GM03348 (cell line): ENCODE measurements around the gene HID1.
"Not testable (repeated sequence)": the region's sequence is repeated elsewhere in the genome, so short reads cannot be mapped to it uniquely, and the experiment has no call there.

Source experiments
- DNase-seq: peaks from one replicate; pipeline ENCODE4 v3.0.0; 2012; ENCODE audit warnings: low spot score

HID1 gene

DNA sequence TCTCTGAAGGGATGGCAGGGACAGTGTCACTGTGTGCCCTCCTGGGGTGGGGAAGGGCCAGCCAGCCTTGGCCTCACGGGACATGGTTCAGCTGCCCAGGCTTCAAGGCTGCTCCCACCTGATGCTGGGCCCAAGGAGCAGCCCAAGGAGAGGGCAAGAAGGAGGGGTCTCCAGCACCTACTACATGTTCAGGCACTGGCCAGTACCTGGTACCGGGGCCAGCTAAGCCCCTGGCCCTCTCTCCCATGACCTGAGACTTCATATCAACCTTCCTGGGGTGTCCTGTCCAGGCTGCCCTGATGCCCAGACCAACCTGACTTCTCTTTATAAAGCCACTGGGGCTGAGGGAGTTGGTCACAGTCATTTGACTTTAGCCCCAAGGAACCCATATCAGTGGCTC lies 50.8 kb downstream of the HID1 start:
- DNase-seq, result no peak

DNA sequence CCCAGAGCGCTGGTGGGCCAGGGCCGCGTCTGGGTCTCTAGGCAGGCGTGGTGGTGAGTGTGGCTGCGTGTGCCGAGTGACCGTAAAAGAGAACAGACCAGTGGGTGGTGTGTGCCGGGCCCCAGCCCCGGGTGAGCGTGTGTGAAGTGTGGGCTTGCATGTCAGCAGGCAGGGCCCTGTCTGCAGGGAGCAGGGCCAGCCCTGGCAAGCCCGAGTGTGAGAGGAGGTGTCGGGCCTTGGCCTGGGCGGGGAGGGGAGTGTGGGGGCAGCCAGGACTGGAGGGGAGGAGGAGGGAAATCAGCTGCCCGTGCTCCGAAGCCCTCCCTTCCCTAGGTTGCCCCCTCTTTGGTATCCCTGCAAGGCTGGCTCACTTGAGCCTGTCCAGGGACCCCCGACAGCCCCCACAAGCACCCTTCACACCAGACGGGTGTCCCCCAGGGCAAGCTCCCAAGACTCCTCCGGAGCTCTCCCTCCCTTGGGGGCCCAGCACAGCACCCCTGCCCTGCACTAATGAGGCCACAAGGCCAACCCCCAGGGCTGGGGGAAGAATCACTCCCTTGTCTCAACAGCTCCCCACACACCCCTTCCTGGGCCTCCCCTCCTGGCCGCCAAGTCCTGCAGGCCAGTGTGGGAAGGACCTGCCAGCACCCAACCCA lies 51.4 kb downstream of the HID1 start:
- no peak for DNase-seq

DNA sequence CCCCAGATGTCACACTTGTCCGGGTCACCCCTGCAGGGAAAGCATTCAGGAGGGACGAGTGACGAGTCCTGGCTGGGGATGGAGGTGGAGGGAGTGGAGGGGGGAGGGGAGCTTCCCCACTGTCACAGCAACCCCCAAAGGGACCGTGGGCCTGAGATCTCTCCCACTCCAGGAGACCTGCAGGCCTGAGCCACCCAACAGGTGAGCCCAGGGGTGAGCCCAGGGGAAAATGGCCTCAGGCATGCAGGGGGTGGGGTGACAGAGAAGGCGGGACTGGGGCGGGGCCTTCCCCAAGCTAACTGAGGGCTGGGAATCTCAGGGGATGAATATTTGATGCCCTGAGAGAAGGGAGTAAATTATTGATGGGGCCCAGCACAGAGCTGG lies 51.9 kb downstream of the HID1 start:
- no peak for DNase-seq

DNA sequence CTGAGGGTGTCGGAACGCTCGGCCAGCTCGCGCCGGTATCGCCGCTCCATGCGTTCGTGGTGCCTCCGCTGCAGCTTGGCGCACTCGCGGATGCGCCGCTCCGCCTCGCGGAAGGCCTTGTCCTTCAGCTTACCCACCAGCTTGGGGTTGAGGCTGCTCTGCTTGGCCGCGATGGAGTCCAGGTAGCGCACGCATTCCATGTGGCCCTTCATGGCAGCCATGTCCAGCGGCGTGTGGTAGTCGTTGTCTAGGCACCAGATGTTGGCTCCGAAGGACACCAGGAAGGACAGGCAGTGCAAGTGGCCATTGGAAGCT lies 52.3 kb downstream of the HID1 start:
- DNase-seq, result no peak

DNA sequence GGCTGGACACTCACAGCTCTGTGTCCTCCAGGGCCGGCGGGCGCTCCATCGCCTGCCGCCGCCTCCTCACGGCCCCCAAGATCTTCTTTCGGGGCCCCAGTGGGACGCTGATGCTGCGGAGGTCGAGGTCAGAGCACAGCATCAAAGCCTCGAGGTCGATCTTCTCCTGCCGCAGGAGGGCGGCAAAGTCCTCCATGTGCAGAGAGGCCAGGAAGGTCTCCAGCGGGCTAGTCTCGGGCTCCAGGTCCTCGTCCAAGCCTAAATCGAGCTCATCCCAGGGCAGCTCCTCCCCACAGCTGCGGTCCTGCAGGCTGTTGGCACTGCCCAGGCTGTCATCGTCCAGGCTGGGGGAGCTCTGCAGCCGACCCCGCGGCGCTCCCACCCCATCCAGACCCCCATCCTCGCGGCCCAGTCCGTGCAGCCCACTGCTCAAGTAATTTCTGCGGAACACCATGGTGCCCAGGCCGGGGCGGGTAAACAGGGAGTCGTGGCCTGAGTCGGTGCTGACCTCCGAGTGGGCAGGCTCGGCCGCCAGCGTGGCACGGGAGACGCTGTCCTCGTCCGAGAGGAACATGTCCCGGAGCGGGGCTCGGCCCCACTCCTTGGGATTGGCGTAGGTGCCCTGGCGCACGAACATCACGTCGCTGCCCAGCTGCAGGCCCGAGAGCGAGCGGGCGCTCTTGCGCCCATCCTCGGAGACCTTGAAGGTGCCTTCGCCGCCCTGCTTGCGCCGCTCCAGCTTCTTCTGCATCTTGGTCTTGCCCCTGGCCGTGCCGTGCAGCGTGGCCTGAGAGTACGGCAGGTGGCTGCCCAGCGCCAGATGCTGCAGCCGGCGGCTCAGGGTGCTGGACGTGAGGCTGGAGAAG lies 52.9 kb downstream of the HID1 start:
- no peak for DNase-seq

DNA sequence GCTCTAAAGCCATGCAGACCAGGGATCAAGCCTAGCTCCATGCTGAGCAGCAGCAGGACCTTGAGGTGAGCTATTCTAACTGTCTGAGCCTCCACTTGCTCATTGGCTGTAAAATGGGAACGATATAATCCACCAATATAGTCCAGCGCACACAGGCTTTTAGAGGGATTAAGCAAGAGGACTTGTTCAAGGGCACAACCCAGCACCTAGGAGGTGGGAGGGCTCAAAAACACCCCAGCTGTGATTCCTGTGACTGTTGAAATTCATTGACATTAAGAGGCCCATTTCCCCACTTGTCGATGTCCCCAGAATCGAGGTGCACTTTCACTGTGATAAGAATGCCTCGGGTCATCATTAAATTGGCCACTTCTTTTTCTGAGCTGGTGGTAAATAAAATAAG lies 53.7 kb downstream of the HID1 start:
- no peak for DNase-seq

DNA sequence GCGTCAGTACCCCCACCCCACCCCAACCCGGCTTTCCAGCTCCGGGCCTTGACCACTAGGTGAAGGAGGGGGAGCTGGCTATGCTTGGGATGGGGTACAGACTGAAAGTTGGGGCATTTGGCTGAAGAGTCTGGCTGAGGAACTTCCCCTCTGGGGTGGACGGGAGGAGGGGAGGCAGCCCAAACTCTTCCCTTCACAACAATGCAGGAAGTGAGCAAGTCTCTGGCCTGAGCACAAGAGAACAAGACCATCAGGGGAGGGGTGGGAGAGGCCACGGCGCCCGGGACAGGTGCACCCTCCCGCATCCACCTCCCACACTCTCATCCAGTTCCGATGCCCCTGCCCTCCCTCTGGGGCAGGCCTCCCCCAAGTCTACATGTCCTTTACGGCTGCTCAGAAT lies 55.1 kb downstream of the HID1 start:
- DNase-seq, result no peak

DNA sequence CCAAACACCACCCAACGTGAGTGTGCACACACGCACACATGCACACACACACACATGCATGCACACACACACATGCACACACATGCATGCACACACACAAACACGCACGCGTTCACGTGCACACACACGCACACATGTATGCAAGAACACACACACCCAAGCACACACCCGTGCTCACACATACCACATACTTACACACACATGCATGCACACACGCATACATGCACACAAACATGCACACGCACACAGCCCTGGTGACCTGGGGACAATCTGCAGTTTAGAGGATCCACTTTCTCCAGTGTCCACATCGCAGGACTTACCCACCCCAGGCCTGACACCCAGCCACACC lies 55.7 kb downstream of the HID1 start:
- DNase-seq, result no peak

DNA sequence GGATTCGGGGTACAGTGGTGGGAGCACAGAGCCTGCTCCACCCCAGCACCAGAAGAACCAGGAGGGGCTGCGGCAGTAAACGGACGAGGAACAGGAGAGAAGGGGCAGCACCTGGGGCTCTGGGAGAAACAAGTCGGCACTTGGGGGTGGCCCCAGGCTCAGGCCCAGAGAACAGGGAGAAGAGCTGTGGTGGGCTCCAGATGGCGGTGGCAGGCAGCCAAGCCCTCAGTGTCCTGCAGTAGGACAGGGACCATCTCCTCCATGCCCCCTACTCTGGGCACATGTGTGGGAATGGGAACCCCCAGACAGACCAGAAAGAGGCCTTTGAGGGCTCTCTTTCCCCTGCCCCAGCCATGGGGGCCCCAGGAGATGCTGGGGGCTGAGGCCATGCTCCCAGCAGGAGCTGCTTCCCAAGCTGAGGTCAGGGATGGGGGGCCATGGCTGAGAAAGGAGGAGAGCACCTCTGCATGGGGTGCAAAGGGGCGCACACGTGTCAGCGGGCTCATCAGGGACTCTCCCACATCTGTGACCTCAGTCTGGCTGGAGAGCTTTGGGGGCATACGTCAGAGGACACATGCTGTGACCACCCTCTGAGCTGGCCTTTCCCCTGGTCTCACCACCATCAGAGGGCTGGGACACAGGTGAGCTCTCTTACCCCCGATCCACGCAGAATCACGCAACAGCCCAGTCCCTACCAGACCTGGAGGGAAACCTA lies 56.3 kb downstream of the HID1 start:
- no peak for DNase-seq

DNA sequence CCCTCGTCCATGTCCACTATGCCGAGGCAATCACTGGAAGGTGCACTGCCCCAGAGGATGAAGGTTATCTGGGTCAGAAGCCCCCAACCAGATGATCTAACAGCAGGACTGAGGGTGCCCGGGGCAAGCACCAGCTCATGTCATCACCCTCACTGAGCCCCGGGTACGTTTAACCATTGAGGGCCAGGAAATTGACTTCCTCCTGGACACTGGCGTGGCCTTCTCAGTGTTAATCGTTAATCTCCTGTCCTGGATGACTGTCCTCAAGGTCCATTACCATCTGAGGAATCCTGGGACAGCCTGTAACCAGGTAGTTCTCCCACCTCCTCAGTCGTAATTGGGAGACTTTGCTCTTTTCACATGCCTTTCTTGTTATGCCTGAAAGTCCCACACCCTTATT lies 61.1 kb downstream of the HID1 start:
- DNase-seq, result not testable (repeated sequence)

DNA sequence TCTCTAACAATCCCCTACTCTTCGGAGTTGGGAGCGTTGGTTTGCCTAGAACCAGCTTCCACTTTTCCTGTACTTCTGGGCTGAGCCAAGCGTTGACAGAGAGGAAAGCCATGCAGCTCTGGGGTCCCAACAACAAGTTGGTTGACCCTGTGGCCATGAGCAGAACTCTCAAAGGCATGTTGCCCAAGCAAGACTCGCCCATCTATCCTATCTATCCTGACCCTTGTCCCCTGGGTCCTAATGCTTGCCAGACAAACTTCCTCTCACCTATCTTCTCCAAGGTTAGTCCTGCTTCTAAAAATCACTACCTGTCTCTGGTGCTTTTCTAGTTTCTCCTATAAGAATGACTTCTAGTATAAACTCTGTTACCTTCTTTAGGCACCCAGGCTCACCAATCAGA lies 63.5 kb downstream of the HID1 start:
- DNase-seq, result not testable (repeated sequence)

DNA sequence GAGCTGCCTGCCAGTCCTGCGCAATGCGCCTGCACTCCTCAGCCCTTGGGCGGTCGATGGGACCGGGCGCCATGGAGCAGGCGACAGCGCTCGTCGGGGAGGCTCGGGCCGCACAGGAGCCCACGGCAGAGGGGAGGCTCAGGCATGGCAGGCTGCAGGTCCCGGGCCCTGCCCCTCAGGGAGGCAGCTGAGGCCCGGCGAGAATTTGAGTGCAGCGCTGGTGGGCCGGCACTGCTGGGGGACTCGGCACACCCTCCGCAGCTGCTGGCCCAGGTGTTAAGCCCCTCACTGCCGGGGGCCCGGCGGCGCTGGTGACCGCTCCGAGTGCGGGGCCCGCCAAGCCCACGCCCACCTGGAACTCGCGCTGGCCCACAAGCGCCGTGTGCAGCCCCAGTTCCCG lies 65.5 kb downstream of the HID1 start:
- no peak for DNase-seq

DNA sequence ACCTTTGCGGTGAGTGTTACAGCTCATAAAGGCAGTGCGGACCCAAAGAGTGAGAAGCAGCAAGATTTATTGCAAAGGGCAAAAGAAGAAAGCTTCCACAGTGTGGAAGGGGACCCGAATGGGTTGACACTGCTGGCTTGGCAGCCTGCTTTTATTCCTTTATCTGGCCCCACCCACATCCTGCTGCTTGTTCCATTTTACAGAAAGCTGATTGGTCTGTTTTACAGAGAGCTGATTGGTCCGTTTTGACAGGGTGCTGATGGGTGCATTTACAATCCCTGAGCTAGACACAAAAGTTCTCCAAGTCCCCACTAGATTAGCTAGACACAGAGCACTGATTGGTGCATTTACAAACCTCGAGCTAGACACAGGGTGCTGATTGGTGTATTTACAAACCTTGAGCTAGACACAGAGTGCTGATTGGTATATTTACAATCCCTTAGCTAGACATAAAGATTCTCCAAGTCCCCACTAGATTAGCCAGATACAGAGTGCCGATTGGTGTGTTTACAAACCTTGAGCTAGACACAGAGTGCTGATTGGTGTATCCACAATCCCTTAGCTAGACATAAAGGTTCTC lies 66.3 kb downstream of the HID1 start:
- not testable (repeated sequence) for DNase-seq

DNA sequence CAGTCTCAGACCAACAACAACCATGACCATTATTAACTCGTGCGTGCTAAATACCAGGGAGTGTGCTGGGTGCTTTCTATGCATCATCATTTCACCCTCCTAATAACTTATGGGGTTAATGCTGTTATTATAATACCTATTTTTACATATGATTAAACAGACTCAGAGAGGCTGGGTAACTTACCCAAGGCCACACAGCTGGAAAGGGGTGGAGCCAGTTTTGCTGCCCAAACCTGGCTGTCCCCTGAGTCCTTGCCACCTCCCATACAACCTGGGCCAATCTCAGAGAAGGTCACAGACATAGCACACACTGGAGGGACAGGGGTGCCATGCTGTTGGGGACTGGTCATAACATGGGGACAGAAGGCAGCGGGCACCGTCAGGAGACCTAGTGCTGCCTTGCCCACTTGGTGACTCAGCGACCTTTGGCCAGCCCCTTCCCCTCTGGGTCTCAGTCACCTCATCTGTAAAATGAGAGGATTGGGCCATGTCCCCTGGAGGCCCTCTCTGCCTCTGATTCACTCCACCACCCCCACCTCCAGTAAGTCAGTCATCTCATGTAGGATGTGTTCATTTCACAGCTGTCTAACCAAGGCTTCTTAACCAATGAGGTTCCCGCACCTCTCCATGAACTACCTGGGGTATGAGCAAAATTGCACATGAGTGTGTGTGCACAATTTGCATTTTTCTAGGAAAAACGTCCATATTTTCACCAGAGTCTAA lies 67.7 kb downstream of the HID1 start:
- DNase-seq, result no peak

DNA sequence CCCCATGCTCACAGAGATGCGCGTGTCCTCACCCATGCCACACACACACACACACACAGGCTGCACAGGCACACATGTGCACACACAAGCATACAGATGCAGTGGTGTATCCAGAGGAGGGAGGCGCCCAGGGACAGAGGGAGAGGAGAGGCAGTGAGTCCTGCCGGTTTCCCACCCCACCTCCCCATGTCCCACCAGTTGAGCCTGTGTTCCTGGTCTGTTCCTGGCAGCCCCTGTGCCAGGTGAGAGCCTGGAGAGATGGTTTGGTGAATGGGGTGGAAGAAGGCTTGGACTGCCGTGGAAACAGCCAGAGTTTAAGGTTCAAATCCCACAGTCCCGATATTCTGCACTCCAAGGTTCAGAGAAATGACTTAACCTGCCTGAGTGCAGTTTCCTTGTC lies 68.9 kb downstream of the HID1 start:
- DNase-seq, result no peak

DNA sequence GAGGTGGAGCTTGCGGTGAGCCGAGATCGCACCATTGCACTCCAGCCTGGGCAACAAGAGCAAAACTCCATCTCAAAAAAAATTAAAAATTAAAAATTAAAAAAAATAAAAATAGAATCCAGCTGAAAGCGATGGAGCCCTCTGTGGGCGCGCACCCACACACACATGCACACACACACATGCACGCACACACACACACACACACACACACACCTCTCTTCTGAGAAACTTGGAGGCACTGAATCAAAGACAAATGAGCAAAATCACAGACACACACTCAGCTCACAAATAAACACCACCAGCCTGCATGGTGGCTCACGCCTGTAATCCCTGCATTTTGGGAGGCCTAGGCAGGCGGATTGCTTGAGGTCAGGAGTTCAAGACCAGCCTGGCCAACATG lies 69.5 kb downstream of the HID1 start:
- DNase-seq, result no peak

DNA sequence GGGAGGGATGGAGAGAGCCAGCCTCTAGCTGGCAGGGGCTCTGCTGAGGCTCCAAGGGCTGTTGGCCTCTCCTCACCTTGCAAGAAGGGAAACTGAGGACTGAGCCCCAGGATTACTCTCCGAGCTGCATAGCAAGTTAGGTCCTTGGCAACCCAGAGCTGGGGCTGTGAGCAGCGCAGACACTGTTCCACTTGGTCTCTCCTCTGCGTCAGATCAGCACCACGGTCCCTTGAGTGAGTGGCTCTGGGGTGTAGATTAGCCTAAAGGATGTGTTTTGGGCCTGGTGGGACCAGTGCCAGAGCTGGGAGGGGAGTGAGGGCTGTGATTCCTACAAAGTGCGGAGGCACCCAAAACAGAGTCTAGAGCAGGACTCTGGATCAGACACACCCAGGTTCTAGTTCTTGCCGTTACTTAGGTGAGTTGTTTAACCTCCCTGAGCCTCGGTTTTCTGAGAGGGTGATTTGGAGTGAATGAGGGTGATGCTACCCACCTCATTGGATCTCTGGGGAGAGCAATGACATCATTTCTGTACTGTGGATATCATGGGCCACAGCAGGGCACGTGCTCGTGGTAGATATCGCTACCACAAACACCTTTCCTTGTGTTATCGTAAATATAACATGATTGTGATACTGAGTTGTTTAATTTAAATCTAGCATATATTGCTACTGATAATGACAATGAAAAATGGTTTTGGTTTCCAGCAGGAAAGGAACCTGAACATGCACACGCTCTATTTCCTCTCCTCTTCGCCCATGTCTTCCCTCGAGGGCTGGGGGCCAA lies 71.0 kb downstream of the HID1 start:
- no peak for DNase-seq
